Measurements from ENCODE around the gene DNAJC4. TPM values are rescaled to one million over a fixed set of nuclear protein-coding genes. Genes with fewer than 3 reads are reported as not detected.

The DNAJC4 gene
- total and polyA plus RNA-seq, 2 of the 8 experiments (the other 6 are each of a cell fraction or from before 2014, with no cell fraction given), result 14.6 to 31.0 TPM

DNA sequence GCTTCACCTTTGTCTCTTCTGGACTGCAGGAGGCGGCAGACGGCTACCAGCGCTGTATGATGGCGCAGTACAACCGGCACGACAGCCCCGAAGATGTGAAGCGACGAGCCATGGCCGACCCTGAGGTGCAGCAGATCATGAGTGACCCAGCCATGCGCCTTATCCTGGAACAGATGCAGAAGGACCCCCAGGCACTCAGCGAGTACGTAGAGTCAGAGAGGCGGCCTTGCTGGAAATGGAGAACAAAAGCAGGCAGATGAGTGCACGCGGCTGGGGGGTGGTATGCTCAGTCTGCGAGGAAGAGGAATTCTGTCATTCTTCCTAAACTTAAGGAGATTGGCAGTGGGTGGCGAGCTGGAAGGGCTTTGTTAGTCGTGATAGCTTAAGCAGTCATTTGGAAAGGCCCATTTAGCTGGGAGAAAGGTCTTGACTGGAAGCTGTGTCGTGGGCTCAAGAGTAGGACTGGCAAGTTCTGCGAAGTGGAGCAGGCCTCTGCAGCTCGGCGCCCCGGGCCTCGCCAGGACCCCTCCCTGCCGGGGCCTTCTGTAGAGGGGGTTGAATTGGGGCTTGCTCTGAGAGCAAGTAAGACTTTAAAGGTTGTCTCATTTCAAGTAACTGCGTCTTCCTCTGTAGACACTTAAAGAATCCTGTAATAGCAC is 26.8 kb upstream of the DNAJC4 start:
- no peaks in the 10 kb centered on the region for H3K79me1 ChIP-seq (ENCODE audit: low read depth, low read length)
- H4K20me1 ChIP-seq (replicated peaks in 1 of 2; ENCODE audit: control insufficient read depth in 1 of 2, insufficient read depth in 2 of 2, low read length in 2 of 2), result peaks cover 5 to 21% of the 10 kb centered on the region in 2 experiments
- no peak overlapping the region for H2AFZ ChIP-seq (ENCODE audit: low read length)
- H2AK5ac ChIP-seq (ENCODE audit: low read depth, low read length), result no peak overlapping the region
- H3K14ac ChIP-seq (ENCODE audit: insufficient read length), result no peak overlapping the region
- no peak overlapping the region for H4K91ac ChIP-seq (replicated peaks; ENCODE audit: insufficient read length, low read length)
- H3K4me1 ChIP-seq (replicated peaks in 1 of 4; ENCODE audit: control insufficient read depth in 3 of 4, insufficient read depth in 4 of 4, low read length in 3 of 4), result peaks cover 0 to 5% (median 0%) of the 10 kb centered on the region in 4 experiments; a peak in 3 of 7 replicates
- H2BK5ac ChIP-seq (ENCODE audit: low read depth, low read length), result no peak overlapping the region
- no peak overlapping the region for H4K8ac ChIP-seq (ENCODE audit: extremely low read depth, insufficient read depth, low read length)
- H3K56ac ChIP-seq (replicated peaks; ENCODE audit: insufficient read length, low read depth, low read length), result no peak overlapping the region
- no peak overlapping the region for H3K23ac ChIP-seq (ENCODE audit: insufficient read length)
- no peak overlapping the region for H2BK120ac ChIP-seq (replicated peaks; ENCODE audit: low read depth, low read length)
- H3K27me3 ChIP-seq (replicated peaks in 1 of 4; ENCODE audit: control insufficient read depth in 3 of 4, extremely low read depth in 1 of 4, insufficient read depth in 3 of 4, low read length in 3 of 4), result no peaks in the 10 kb centered on the region; a peak in 1 of 7 replicates
- ChIA-PET CTCF (ENCODE audit: partially characterized antibody) (interaction anchor here (1.0 to 7.4 kb wide), 21 partner anchors 11 to 208 kb away, joined by 3 to 68 read pairs (median 6); partner anchors contain the start of genes ESRRA, NUDT22, PLCB3 and TRMT112), POLR2A (ENCODE audit: partially characterized antibody) (interaction anchor here (1.1 to 18.4 kb wide), 4 partner anchors 15 to 41 kb away, joined by 3 to 253 read pairs (median 112); partner anchors contain the start of genes NUDT22, PPP1R14B, STIP1 and TRPT1)
- H4K5ac ChIP-seq (ENCODE audit: insufficient read length, low read depth, low read length), result no peak overlapping the region
- H3K9ac ChIP-seq (replicated peaks in 1 of 4; ENCODE audit: extremely low read depth in 1 of 4, low read depth in 3 of 4, low read length in 3 of 4), result no peak overlapping the region
- H3K9me3 ChIP-seq (ENCODE audit: insufficient read depth in 2 of 2, low read depth in 1 of 2, low read length in 1 of 2), result no peaks in the 10 kb centered on the region
- no peak overlapping the region for H3K4me3 ChIP-seq (ENCODE audit: extremely low read depth in 1 of 4, insufficient read depth in 2 of 4, low read depth in 3 of 4, low read length in 4 of 4)
- H3K18ac ChIP-seq (ENCODE audit: extremely low read depth, low read length), result no peak overlapping the region
- 91% methylated on average over 25 of the region's 27 CpGs; no CpG with 5 or more reads in 1 of the 2 experiments for WGBS, 2 experiments (ENCODE audit: extremely low coverage in 1 of 2, insufficient coverage in 1 of 2, insufficient read length in 1 of 2, insufficient replicate concordance in 2 of 2, low coverage in 1 of 2, low lambda C conversion rate in 2 of 2, missing lambda C conversion rate in 1 of 2)
- H3K79me2 ChIP-seq (ENCODE audit: control insufficient read depth in 1 of 2, insufficient read depth in 2 of 2, low read length in 2 of 2), result no peaks in the 10 kb centered on the region
- H3K4ac ChIP-seq (replicated peaks; ENCODE audit: insufficient read length, low read depth, low read length), result no peak overlapping the region
- DNase-seq (ENCODE audit: low read depth in 1 of 2, low spot score in 2 of 2) (no peak), FAIRE-seq (no peak)
- H2BK12ac ChIP-seq (ENCODE audit: low read depth, low read length), result no peak overlapping the region
- no peak overlapping the region for H2BK15ac ChIP-seq (ENCODE audit: low read length)
- H3K4me2 ChIP-seq (ENCODE audit: insufficient read depth in 1 of 2, low read depth in 2 of 2, low read length in 2 of 2), result no peak overlapping the region
- peaks cover 41 to 71% (median 57%) of the 10 kb centered on the region in 4 experiments for H3K36me3 ChIP-seq (ENCODE audit: control insufficient read depth in 2 of 4, insufficient read depth in 4 of 4, low read length in 3 of 4)
- H3K27ac ChIP-seq (ENCODE audit: low read depth, low read length), result no peak overlapping the region
- no peaks in the 10 kb centered on the region; the same call in 1 of the 2 replicates for H3K23me2 ChIP-seq (ENCODE audit: low read depth, low read length)
- no peak overlapping the region for H2BK20ac ChIP-seq (ENCODE audit: low read length)
- TF ChIP-seq KDM1A (IDR thresholded peaks at IDR 0.05; ENCODE audit: borderline replicate concordance, low read length) (no peak), POU5F1 (IDR thresholded peaks at IDR 0.05; ENCODE audit: low read depth, low read length) (no peak), JUND (IDR thresholded peaks at IDR 0.05; ENCODE audit: low read length) (no peak), JUN (IDR thresholded peaks at IDR 0.05; ENCODE audit: low read depth, low read length) (no peak), BACH1 (IDR thresholded peaks at IDR 0.05; ENCODE audit: low read length) (no peak), SAP30 (IDR thresholded peaks at IDR 0.05; ENCODE audit: insufficient read depth, insufficient replicate concordance, low read length) (no peak), SP1 (IDR thresholded peaks at IDR 0.05; ENCODE audit: low read depth, low read length) (no peak), SP2 (IDR thresholded peaks at IDR 0.05; ENCODE audit: low read length) (no peak), KDM5A (IDR thresholded peaks at IDR 0.05; ENCODE audit: low read length) (no peak), TAF1 (IDR thresholded peaks at IDR 0.05; ENCODE audit: low read depth, low read length) (no peak), CBX5 (IDR thresholded peaks at IDR 0.05; ENCODE audit: low read depth, low read length) (no peak), RFX5 (IDR thresholded peaks at IDR 0.05; ENCODE audit: borderline replicate concordance, low read depth, low read length) (no peak)
- TF ChIP-seq, protein P1, sequence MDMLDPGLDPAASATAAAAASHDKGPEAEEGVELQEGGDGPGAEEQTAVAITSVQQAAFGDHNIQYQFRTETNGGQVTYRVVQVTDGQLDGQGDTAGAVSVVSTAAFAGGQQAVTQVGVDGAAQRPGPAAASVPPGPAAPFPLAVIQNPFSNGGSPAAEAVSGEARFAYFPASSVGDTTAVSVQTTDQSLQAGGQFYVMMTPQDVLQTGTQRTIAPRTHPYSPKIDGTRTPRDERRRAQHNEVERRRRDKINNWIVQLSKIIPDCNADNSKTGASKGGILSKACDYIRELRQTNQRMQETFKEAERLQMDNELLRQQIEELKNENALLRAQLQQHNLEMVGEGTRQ (IDR thresholded peaks at IDR 0.05; ENCODE audit: low read length), result no peak

Data from H1 (cell line).